ENCODE results near the gene CYTL1. TPM values are rescaled to one million over a fixed set of nuclear protein-coding genes. Genes with fewer than 3 reads are reported as not detected.
"Not testable (repeated sequence)": the region's sequence is repeated elsewhere in the genome, so short reads cannot be mapped to it uniquely, and the experiment has no call there.

CYTL1 gene
- total and polyA plus RNA-seq, 5 donors: 0.45 to 0.62 (median 0.48) TPM; not detected in 1

GRCh38 chr4:4996935-4997334 is 22.3 kb downstream of the CYTL1 start:
- H3K9me3 ChIP-seq (ENCODE audit: control insufficient read depth, low read length); H3K27ac ChIP-seq (ENCODE audit: low read length); ATAC-seq; intact Hi-C loops (cut with DNase I); H3K4me3 ChIP-seq (ENCODE audit: low read length); DNase-seq; H3K4me1 ChIP-seq (ENCODE audit: control insufficient read depth, insufficient read depth, low read length); H3K27me3 ChIP-seq (ENCODE audit: control insufficient read depth, insufficient read depth): not testable (repeated sequence)
- WGBS: 78% methylated on average over 1 of the region's 1 CpG

DNA sequence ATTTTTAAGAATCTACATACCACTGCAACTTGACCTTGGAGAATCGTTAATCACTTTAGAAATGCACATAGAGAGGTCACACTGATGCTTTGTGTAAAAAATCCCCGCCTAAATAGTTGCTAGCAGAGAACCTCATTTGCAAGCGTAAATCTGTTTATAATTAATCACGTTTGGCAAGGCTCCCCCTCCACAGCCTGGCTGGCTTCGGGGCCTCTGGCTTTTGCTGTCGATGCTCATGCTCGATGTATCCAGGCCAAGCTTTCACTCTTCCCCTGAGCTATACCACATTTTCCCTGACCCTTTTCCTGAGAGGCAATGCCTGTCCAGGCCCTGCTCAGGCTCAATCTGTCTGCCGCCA is 23.4 kb downstream of the CYTL1 start:
- DNase-seq (no peak), ATAC-seq (no peak)
- Histone ChIP-seq H3K4me3 (ENCODE audit: low read length) (no peak overlapping the region), H3K27me3 (ENCODE audit: control insufficient read depth, insufficient read depth) (no peaks in the 10 kb centered on the region), H3K9me3 (ENCODE audit: control insufficient read depth, low read length) (no peaks in the 10 kb centered on the region), H3K4me1 (ENCODE audit: control insufficient read depth, insufficient read depth, low read length) (no peaks in the 10 kb centered on the region), H3K27ac (ENCODE audit: low read length) (no peak overlapping the region)
- WGBS: 50% methylated on average over 8 of the region's 8 CpGs
- intact Hi-C loops (cut with DNase I): no loop called here

DNA sequence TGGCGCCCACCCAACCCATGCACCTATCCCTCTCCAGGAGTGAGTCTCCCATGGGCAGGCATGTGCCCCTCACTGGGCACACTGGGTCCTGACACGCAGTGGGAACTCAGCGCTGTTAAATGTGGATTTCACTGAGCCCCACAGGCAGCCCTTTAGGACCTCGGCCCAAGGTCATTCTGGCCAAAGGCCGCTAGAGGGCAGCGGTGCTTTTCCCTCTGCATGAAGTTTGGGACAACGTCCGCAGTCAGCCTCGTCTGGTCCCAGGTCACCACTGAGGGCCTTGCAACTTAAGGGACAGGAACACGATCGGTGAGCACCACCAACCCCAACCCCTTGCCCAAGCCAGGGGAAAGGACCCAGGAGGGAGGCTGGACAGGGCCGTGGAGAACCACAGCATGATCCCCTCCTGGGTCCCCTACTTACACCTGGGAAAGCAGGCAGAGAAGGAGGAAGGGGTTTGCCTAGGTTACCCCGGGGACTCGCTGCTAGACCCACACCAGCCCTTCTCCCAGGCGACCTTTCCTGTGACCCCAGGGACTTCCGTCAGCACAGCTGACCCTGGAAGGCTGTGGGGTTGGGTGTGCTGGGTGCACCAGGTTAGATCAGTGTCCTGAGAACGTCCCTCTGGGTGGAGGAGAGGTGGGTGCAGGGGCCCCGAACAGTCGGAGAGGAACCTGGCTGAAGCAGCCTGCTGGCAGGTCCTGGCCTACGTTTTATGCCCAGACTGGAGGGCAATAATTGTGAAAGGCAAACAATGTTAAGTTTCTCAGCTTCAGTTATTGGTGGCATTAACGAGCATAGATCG is 24.0 kb downstream of the CYTL1 start:
- DNase-seq (peak; percentile 77 to 87 (median 83)), ATAC-seq (peak; percentile 46 to 62)
- WGBS: 27% methylated on average over 22 of the region's 22 CpGs
- no peaks in the 10 kb centered on the region for H3K27me3 ChIP-seq (ENCODE audit: control insufficient read depth, insufficient read depth)
- H3K4me1 ChIP-seq (ENCODE audit: control insufficient read depth, insufficient read depth, low read length): no peaks in the 10 kb centered on the region
- no peak overlapping the region for H3K4me3 ChIP-seq (ENCODE audit: low read length)
- no peaks in the 10 kb centered on the region for H3K9me3 ChIP-seq (ENCODE audit: control insufficient read depth, low read length)
- intact Hi-C loops (cut with DNase I): no loop called here
- H3K27ac ChIP-seq (ENCODE audit: low read length): no peak overlapping the region

- H3K27ac ChIP-seq (ENCODE audit: low read length): no peak overlapping the region
- WGBS: 67% methylated on average over 18 of the region's 18 CpGs
- no peaks in the 10 kb centered on the region for H3K4me1 ChIP-seq (ENCODE audit: control insufficient read depth, insufficient read depth, low read length)
- intact Hi-C loops (cut with DNase I): no loop called here
- no peaks in the 10 kb centered on the region for H3K27me3 ChIP-seq (ENCODE audit: control insufficient read depth, insufficient read depth)
- no peaks in the 10 kb centered on the region for H3K9me3 ChIP-seq (ENCODE audit: control insufficient read depth, low read length)
- no peak overlapping the region for H3K4me3 ChIP-seq (ENCODE audit: low read length)
- no peak for DNase-seq
- no peak for ATAC-seq
Observed at GRCh38 chr4:4994312-4995097, 24.8 kb downstream of the CYTL1 start.

- Histone ChIP-seq H3K4me1 (ENCODE audit: control insufficient read depth, insufficient read depth, low read length) (no peaks in the 10 kb centered on the region), H3K27me3 (ENCODE audit: control insufficient read depth, insufficient read depth) (no peaks in the 10 kb centered on the region), H3K9me3 (ENCODE audit: control insufficient read depth, low read length) (no peaks in the 10 kb centered on the region), H3K4me3 (ENCODE audit: low read length) (no peak overlapping the region), H3K27ac (ENCODE audit: low read length) (no peak overlapping the region)
- intact Hi-C loops (cut with DNase I): no loop called here
- ATAC-seq (no peak), DNase-seq (no peak)
- WGBS: 92% methylated on average over 5 of the region's 5 CpGs
Observed at GRCh38 chr4:4992833-4993232, 26.4 kb downstream of the CYTL1 start.

- H3K27me3 ChIP-seq (ENCODE audit: control insufficient read depth, insufficient read depth): no peaks in the 10 kb centered on the region
- intact Hi-C loops (cut with DNase I): no loop called here
- H3K27ac ChIP-seq (ENCODE audit: low read length): peak overlapping the region; percentile 43
- no peak overlapping the region for H3K4me3 ChIP-seq (ENCODE audit: low read length)
- 69% methylated on average over 14 of the region's 14 CpGs for WGBS
- ATAC-seq (peak in 1 of 2 donors; percentile 7), DNase-seq (no peak)
- no peaks in the 10 kb centered on the region for H3K9me3 ChIP-seq (ENCODE audit: control insufficient read depth, low read length)
- no peaks in the 10 kb centered on the region for H3K4me1 ChIP-seq (ENCODE audit: control insufficient read depth, insufficient read depth, low read length)
Observed at GRCh38 chr4:4991541-4992099, 27.6 kb downstream of the CYTL1 start.

DNA sequence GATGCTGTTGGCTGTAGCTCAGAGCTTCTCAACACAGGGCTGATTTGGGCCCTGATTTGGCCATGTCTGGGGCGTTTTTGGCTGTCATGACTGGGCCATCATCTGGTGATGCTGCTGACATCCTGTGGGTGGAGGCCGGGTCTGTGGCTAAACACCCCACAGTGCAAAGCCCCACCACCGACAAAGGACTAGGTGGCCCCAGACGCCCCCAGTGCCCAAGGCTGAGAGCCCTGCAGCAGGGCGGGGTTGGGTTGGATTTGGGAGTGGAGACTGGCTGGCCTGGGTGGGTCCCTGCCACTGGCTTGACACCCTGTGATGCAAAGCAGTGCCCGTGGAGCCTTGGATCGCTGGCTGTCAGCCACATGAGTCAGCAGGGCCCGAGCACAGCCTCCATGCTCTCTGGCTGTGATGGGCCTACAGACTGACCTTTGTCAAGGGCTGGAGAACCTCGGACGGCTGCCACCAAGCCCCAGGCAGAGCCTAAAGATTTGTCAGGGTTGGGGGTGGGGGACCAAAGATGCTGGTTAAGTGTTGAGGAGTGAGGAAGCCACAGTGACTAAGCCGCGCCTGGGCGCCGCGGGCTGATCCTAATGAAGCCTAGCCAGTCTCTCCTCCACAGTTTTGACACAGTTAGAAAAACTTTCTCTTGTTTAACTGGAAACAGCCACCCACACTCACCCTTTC is 28.3 kb downstream of the CYTL1 start:
- Histone ChIP-seq H3K4me3 (ENCODE audit: low read length) (no peak overlapping the region), H3K4me1 (ENCODE audit: control insufficient read depth, insufficient read depth, low read length) (no peaks in the 10 kb centered on the region), H3K27ac (ENCODE audit: low read length) (peak overlapping the region; percentile 2), H3K9me3 (ENCODE audit: control insufficient read depth, low read length) (no peaks in the 10 kb centered on the region), H3K27me3 (ENCODE audit: control insufficient read depth, insufficient read depth) (no peaks in the 10 kb centered on the region)
- 46% methylated on average over 15 of the region's 15 CpGs for WGBS
- peak; percentile 94 to 96 (median 96) for DNase-seq
- intact Hi-C loops (cut with DNase I): no loop called here
- peak; percentile 95 to 97 for ATAC-seq

- H3K4me3 ChIP-seq (ENCODE audit: low read length): no peak overlapping the region
- 80% methylated on average over 3 of the region's 3 CpGs for WGBS
- H3K9me3 ChIP-seq (ENCODE audit: control insufficient read depth, low read length): no peaks in the 10 kb centered on the region
- peak; percentile 53 to 60 for ATAC-seq
- intact Hi-C loops (cut with DNase I): no loop called here
- H3K27me3 ChIP-seq (ENCODE audit: control insufficient read depth, insufficient read depth): no peaks in the 10 kb centered on the region
- no peaks in the 10 kb centered on the region for H3K4me1 ChIP-seq (ENCODE audit: control insufficient read depth, insufficient read depth, low read length)
- DNase-seq: peak in 2 of 3 donors; percentile 55 to 71
- peak overlapping the region; percentile 2 for H3K27ac ChIP-seq (ENCODE audit: low read length)
Observed at GRCh38 chr4:4990329-4990728, 28.9 kb downstream of the CYTL1 start.

DNA sequence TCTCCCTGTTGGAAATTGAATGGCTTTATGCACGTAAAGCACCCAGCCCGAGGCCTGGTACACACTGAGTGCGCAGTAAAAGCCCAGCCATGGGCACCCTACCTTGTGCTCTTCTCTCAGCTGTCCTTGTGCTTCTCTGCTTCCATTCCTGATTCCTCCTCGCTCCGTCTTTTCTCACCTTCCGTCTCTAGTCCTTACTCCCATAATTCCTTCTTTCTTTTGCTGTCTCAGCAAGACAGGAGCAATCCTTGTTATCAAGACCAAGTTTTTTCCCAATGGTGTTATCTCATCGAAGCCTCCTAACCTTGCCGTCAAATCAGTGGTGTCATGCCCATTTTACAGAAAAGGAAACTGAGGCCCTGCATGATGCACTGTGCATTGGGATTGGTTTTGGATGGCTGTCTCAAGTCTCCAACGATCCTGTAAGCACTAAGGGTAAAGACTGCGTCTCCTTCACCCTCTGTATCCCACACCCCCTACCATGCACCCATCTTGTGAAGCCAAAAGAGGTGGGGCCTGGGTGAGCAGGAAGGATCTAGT is 30.1 kb downstream of the CYTL1 start:
- no peak overlapping the region for H3K27ac ChIP-seq (ENCODE audit: low read length)
- H3K9me3 ChIP-seq (ENCODE audit: control insufficient read depth, low read length): no peaks in the 10 kb centered on the region
- ATAC-seq (no peak), DNase-seq (no peak)
- intact Hi-C loops (cut with DNase I): no loop called here
- no peaks in the 10 kb centered on the region for H3K4me1 ChIP-seq (ENCODE audit: control insufficient read depth, insufficient read depth, low read length)
- H3K27me3 ChIP-seq (ENCODE audit: control insufficient read depth, insufficient read depth): no peaks in the 10 kb centered on the region
- 87% methylated on average over 10 of the region's 10 CpGs for WGBS
- no peak overlapping the region for H3K4me3 ChIP-seq (ENCODE audit: low read length)

- 80% methylated on average over 10 of the region's 10 CpGs for WGBS
- Histone ChIP-seq H3K27me3 (ENCODE audit: control insufficient read depth, insufficient read depth) (no peaks in the 10 kb centered on the region), H3K4me1 (ENCODE audit: control insufficient read depth, insufficient read depth, low read length) (no peaks in the 10 kb centered on the region), H3K4me3 (ENCODE audit: low read length) (no peak overlapping the region), H3K9me3 (ENCODE audit: control insufficient read depth, low read length) (no peaks in the 10 kb centered on the region), H3K27ac (ENCODE audit: low read length) (no peak overlapping the region)
- intact Hi-C loops (cut with DNase I): no loop called here
- DNase-seq (no peak), ATAC-seq (no peak)
Observed at GRCh38 chr4:4987656-4988055, 31.6 kb downstream of the CYTL1 start.

Data from right cardiac atrium (tissue), 5 donors.